ENCODE results near the gene DNMT3A. TPM values are rescaled to one million over a fixed set of nuclear protein-coding genes. Genes with fewer than 3 reads are reported as not detected.

DNMT3A gene
- total RNA-seq, 1 experiment from 2014 or later, result 215 TPM

DNA sequence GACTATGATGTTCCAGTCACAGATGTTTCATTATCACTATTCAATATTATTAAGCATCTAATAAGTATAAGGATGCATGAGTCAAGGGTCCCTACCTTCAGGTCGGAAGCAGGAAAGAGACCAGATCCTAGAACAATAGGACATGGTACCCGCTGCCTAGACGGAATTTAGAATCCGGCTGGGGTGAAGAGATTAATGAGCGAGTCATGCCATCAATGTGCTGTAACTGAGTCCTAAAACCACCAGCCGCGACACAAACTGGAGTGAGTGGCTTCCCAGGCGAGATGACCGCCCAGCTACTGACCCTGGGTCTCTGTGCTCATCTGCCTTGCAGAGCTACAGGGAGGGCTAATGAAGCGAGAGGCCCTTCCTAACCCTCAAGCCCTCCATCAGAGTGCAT lies 73.6 kb downstream of the DNMT3A start:
- no peaks in the 10 kb centered on the region for H3K27me3 Mint-ChIP-seq (ENCODE audit: low read depth)
- Histone ChIP-seq H3K27ac (ENCODE audit: insufficient read length, low read depth, low read length) (no peak overlapping the region), H2AK5ac (ENCODE audit: insufficient read length, low read length) (no peak overlapping the region), H4K8ac (replicated peaks; ENCODE audit: insufficient read length, low read depth, low read length) (no peak overlapping the region), H3K27me3 (ENCODE audit: insufficient read depth, low read length) (no peaks in the 10 kb centered on the region), H2AFZ (ENCODE audit: low read length) (no peak overlapping the region), H3K4me2 (ENCODE audit: insufficient read depth, insufficient read length, low read length) (no peak overlapping the region), H4K5ac (ENCODE audit: insufficient read length, low read depth, low read length) (no peak overlapping the region), H3K56ac (ENCODE audit: insufficient read length, low read depth, low read length) (no peak overlapping the region), H3K79me1 (ENCODE audit: insufficient read depth, low read depth, low read length, poor library complexity, severe bottlenecking) (no peaks in the 10 kb centered on the region), H4K91ac (ENCODE audit: insufficient read length, low read depth, low read length) (no peak overlapping the region), H3K23me2 (ENCODE audit: insufficient read length, low read depth, low read length, poor library complexity, severe bottlenecking) (no peaks in the 10 kb centered on the region), H2BK5ac (ENCODE audit: insufficient read length, low read length) (no peak overlapping the region), H4K20me1 (ENCODE audit: control insufficient read depth, insufficient read depth, insufficient read length) (no peaks in the 10 kb centered on the region), H2BK12ac (ENCODE audit: insufficient read length, low read depth, low read length) (no peak overlapping the region), H3K23ac (ENCODE audit: insufficient read length, low read depth, low read length) (no peak overlapping the region), H2BK120ac (ENCODE audit: low read depth, low read length, poor library complexity, severe bottlenecking) (no peak overlapping the region), H3T11ph (ENCODE audit: low read length) (no peak overlapping the region), H3K9me3 (ENCODE audit: control insufficient read depth, low read depth, low read length) (no peaks in the 10 kb centered on the region), H3K9ac (ENCODE audit: extremely low read depth, insufficient read length, low read length) (no peak overlapping the region), H2BK15ac (ENCODE audit: low read depth, low read length) (no peak overlapping the region), H3K4ac (ENCODE audit: low read depth, low read length) (no peak overlapping the region), H3K79me2 (ENCODE audit: insufficient read depth, low read length) (no peaks in the 10 kb centered on the region), H3K18ac (ENCODE audit: insufficient read length, low read depth, low read length) (no peak overlapping the region), H3K14ac (ENCODE audit: insufficient read depth, low read length) (no peak overlapping the region), H3K4me1 (ENCODE audit: insufficient read depth, low read length) (peaks cover 8% of the 10 kb centered on the region; the same call in 1 of the 2 replicates), H2BK20ac (ENCODE audit: low read depth, low read length, poor library complexity, severe bottlenecking) (no peak overlapping the region)
- peaks cover 31 to 36% of the 10 kb centered on the region in 2 experiments for H3K4me1 Mint-ChIP-seq
- H3K4me3 Mint-ChIP-seq, result no peak overlapping the region
- H3K27ac Mint-ChIP-seq, result no peak overlapping the region
- WGBS (ENCODE audit: extremely low coverage, insufficient read length, low lambda C conversion rate), result no CpG with 5 or more reads among the region's 10 CpGs
- H3K36me3 Mint-ChIP-seq (ENCODE audit: insufficient read depth in 1 of 3, low read depth in 3 of 3), result peaks cover 0 to 19% (median 0%) of the 10 kb centered on the region in 3 experiments; a peak in 4 of 7 replicates
- H3K9me3 Mint-ChIP-seq, result no peaks in the 10 kb centered on the region
- no peak for TF ChIP-seq CTCF (conservative IDR thresholded peaks at IDR 0.05)
- DNase-seq, result no peak

Data from H9 (cell line).